Epidermal melanocyte (primary cell): ENCODE data around the gene BCL3.

Source experiments
- DNase-seq: peaks from one replicate; pipeline ENCODE4 v3.0.0; 2011; ENCODE audit warnings: low spot score; ENCODE audit not compliant: insufficient read length

BCL3 gene

GRCh38 chr19:44788971-44789370 lies 40.5 kb downstream of the BCL3 start:
- no peak for DNase-seq

GRCh38 chr19:44789943-44790483 lies 41.5 kb downstream of the BCL3 start:
- no peak for DNase-seq

GRCh38 chr19:44792281-44792680 lies 43.8 kb downstream of the BCL3 start:
- no peak for DNase-seq

- DNase-seq: no peak
Observed at GRCh38 chr19:44794610-44795009, 46.1 kb downstream of the BCL3 start.

GRCh38 chr19:44795398-44795987 lies 47.0 kb downstream of the BCL3 start:
- DNase-seq: no peak

- DNase-seq: peak; percentile 7
Observed at GRCh38 chr19:44796701-44797115, 48.2 kb downstream of the BCL3 start.

GRCh38 chr19:44799627-44800346 lies 51.3 kb downstream of the BCL3 start:
- DNase-seq: no peak

GRCh38 chr19:44800461-44800860 lies 52.0 kb downstream of the BCL3 start:
- DNase-seq: peak; percentile 74

GRCh38 chr19:44803442-44804428 lies 55.2 kb downstream of the BCL3 start:
- no peak for DNase-seq

GRCh38 chr19:44806291-44806690 lies 57.8 kb downstream of the BCL3 start:
- no peak for DNase-seq

- DNase-seq: no peak
Observed at GRCh38 chr19:44807162-44807561, 58.7 kb downstream of the BCL3 start.

GRCh38 chr19:44807652-44808462 lies 59.3 kb downstream of the BCL3 start:
- DNase-seq: no peak

GRCh38 chr19:44808463-44809371 lies 60.2 kb downstream of the BCL3 start, which contains the start of gene BCAM:
Gene BCAM, plus strand, starts transcription at chr19:44809103. Its CDS starts 22 bp downstream, at chr19:44809125.
- DNase-seq: peak; percentile 95
